NCI-H2227 (cell line): ENCODE measurements around the gene H2AZ1.
"Not testable (repeated sequence)": the region's sequence is repeated elsewhere in the genome, so short reads cannot be mapped to it uniquely, and the experiment has no call there.

Experiments used
- DNase-seq: peaks from one replicate; lab custom pipeline; 2025; ENCODE audit not compliant: unreplicated experiment; lab: John Stamatoyannopoulos, UW

H2AZ1 gene

GRCh38 chr4:99949999-99950912 is at the start of gene H2AZ1:
Gene H2AZ1, minus strand, starts transcription at chr4:99950275. Its CDS starts 105 bp downstream, at chr4:99950170.
- peak; percentile 97 for DNase-seq

- DNase-seq, result peak; percentile 0
Observed at GRCh38 chr4:99998062-99998867, 48.2 kb upstream of the H2AZ1 start.

DNA sequence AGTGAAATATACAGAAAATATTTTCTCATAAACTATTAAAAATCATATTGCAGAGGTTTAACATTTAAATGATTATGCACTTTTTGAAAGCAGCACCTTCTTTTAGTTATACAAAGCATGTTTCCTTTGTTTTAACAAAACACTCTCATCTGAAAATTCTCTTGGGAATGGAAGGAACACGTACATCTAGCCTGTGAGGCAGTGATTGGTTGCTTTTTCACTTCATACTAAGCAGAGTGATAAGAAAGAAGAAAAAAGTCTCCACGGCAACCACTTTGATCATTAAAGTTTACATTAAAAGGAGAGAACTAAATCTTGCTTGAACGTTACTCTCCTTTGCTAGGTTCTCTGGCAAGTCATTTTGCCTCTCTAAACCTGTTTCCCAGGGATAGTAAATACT is 41.7 kb upstream of the H2AZ1 start:
- no peak for DNase-seq

DNA sequence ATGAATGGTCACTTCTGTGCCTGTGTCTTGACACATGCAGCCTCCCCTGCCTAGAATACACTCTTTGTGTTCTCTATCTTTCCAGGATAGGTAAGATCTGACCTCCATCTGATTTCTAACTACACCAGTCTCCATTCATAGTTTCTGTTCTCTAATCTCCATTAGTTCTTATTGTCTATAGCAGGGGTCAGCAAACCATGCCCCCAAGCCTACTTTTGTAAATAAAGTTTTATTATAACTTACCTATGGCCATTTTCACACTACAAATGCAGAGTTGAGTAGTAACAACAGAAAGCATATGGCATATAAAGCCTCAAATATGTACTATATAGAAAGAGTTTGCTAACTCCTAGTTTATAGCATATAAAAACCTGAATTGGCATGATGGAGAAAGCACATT is 37.6 kb upstream of the H2AZ1 start:
- DNase-seq, result no peak

DNA sequence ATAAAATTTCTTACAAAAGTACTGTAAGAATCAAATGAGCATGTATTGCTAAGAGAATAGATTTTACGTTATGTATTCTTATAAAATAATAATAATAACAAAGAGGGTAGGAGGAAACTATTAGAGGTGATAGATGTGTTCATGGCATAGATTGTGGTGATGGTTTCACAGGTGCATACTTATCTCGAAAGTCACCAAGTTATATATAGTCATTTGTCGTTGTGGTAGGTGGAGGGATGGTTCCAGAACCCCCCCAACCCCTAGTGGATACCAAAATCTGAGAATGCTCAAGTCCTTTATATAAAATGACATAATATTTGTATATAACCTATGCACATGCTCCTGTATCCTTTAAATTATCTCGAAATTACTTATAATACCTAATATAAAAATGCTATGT is 36.7 kb upstream of the H2AZ1 start:
- DNase-seq, result no peak

- DNase-seq, result no peak
Observed at GRCh38 chr4:99983289-99983943, 33.3 kb upstream of the H2AZ1 start.

DNA sequence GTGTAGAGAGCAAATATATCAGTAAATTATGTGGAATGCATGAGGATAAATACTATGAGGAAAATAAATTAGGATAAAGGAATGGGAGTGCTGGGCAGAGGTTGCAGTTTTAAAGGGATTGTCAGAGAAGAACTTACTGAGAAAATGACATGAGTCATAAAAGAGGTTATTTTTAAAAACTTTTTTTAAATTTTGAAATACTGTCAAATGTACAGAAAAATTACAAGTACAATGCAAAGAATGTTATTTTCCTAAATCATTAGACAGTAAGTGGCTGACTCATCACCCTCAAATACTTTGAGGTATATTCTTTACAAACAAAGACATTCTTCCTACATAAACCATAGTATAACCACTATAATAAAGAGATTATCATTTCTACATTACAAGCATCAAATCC is 29.8 kb upstream of the H2AZ1 start:
- DNase-seq, result no peak

- DNase-seq, result no peak
Observed at GRCh38 chr4:99971453-99972111, 21.5 kb upstream of the H2AZ1 start.

DNA sequence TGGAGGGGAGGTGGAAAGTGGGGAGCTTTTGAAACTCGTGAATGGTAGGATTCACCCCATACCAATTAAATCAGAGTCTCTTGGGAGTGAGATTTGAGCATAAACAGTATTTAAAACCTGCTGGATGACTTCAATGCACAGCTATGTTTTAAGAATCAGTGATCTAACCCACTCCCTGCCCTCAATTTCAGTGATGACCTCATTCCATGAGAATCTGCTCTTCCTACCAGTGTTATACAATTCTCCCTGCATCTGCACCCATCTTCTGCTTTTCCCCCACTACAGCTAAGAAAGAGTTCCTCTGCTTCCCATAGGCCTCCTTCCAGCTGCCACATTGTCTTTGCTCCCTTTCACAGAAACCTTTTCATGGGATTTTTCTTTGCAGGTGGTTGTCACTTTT is 18.3 kb upstream of the H2AZ1 start:
- no peak for DNase-seq

GRCh38 chr4:99966692-99967091 is 16.6 kb upstream of the H2AZ1 start:
- no peak for DNase-seq

GRCh38 chr4:99965674-99966350 is 15.7 kb upstream of the H2AZ1 start:
- no peak for DNase-seq

- no peak for DNase-seq
Observed at GRCh38 chr4:99965173-99965572, 15.1 kb upstream of the H2AZ1 start.

DNA sequence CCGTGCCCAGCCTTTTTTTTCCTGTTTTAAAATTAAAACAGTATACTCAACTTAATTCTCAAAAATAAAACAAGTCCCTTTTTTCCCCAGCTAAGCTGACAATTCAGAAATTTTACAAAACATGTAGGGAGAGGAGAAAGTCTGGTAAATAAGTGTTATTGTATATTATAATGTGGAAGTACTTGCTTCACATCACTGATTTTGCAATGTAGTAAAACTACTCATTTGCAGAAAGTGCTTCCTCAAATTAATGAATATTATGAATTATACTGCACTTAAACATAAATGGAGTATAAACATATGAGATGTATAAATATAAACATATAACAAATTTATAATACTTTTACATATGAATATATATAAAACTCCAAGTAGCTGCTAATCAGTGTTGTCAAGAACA is 11.6 kb upstream of the H2AZ1 start:
- DNase-seq, result no peak

DNA sequence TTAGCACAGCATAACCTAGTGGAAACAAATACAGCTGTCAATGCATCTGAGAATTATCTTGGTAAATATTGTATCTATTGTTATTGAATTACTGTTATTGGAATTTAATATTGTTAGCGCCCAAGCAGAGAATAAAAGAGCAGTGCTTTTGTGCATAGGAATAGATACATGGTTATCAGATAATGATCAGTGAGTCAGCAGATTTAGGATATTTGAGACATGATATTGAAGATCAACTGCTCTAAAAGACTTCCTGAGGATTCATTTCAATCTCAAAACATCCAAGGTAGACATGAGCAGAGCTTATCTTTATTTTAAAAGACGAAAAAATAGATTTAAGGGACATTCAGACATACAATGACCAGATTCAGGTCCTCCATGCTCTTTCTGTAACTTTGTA is 10.6 kb upstream of the H2AZ1 start:
- no peak for DNase-seq

- not testable (repeated sequence) for DNase-seq
Observed at GRCh38 chr4:99958207-99958606, 8.1 kb upstream of the H2AZ1 start.

GRCh38 chr4:99950913-99951254 is 809 bp upstream of the H2AZ1 start:
- DNase-seq, result no peak

DNA sequence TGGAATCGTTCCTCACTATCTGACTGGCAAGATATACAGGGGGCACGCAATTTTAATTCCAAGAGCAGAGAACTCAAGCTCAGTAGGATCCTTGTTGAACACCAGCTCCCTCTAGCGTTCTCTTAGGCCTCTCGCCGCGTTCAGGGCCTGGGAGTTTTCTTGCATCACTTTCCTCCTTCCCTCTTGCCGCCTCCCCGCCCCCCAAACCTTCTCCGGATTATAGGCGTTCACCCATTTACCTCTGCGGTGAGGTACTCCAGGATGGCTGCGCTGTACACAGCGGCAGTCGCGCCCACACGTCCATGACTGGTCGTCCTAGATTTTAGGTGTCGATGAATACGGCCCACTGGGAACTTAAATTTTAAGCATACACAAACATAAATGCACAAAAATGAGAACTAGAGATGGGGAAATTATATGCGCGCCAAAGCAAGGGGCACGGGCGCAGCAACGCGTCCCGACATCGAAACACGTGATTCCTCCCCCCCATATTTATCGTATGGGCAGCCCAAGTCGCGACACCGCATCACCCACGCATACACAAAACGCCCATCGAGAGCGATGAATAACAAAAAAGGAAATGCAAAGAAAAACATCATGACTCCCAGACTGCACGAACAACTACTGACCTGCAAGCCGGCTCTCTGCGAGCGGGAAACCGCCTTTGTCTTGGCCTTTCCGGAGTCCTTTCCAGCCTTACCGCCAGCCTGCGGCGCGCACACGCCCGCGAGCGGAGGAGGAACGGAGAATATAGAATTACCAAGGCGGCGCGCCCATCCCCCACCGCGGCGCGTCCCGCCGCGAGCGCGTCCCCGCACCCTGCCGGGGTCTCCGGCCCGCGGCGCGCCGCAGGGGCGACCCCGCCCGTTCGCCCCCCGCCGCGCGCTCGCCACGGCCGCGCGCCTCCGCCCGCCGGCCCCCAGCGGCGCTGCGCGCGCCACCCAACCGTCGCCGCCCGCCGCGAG is 759 bp downstream of the H2AZ1 start:
- peak; percentile 93 for DNase-seq

DNA sequence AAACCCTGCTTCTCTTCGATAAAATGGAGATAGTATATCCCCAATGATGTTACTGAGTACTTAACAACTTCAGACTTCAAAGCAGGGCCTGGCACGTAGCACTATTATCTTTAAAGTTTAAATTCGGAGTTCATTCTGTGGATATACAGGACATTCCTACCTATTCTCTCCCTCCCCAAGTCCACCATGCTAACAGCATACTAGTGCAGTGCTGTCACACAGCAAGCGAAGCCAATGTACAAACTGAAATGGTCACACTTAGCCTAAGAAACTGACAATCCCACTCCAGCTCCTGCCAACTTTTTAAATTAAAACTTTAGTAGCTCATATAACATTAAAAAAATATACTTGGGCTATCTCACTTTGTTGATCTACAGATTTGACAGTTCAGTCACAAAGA is 2.5 kb downstream of the H2AZ1 start:
- no peak for DNase-seq

- no peak for DNase-seq
Observed at GRCh38 chr4:99947190-99947578, 2.9 kb downstream of the H2AZ1 start.
